Neural crest cell (in vitro differentiated cells): ENCODE data around the gene GNG7. TPM values are rescaled to one million over a fixed set of nuclear protein-coding genes. Genes with fewer than 3 reads are reported as not detected.

Source experiments
- DNase-seq: peaks from one replicate; pipeline ENCODE4 v3.0.0; 2021; ENCODE audit warnings: low read depth, mixed read lengths, low spot score
- H3K27ac Mint-ChIP-seq: one replicate; pipeline ENCODE4 v1.8.0; 2021; ENCODE audit warnings: mild to moderate bottlenecking, mixed read lengths; ENCODE audit not compliant: unreplicated experiment
- H3K27me3 Mint-ChIP-seq: 2 replicates; pipeline ENCODE4 v1.8.0; 2021; ENCODE audit warnings: low read depth, mild to moderate bottlenecking, mixed read lengths
- H3K36me3 Mint-ChIP-seq: 2 replicates; pipeline ENCODE4 v1.8.0; 2021; ENCODE audit warnings: low read depth, mild to moderate bottlenecking, mixed read lengths
- H3K4me1 Mint-ChIP-seq: 2 replicates; pipeline ENCODE4 v1.8.0; 2021; ENCODE audit warnings: mixed read lengths
- H3K4me3 Mint-ChIP-seq: one replicate; pipeline ENCODE4 v1.8.0; 2021; ENCODE audit warnings: mild to moderate bottlenecking, mixed read lengths
- H3K9me3 Mint-ChIP-seq: 2 replicates; pipeline ENCODE4 v1.8.0; 2021; ENCODE audit warnings: mixed read lengths
- total RNA-seq: library from RNA; stranded (reverse); gene quantifications from 2 replicates; pipeline ENCODE4 v1.2.1, GENCODE V29; 2021
- TF ChIP-seq, protein P1 (sequence below): fragments of 200-600 bp; sonication (generic); conservative IDR thresholded peaks from 2 replicates; pipeline ENCODE4 v1.5.0; 2021; ENCODE audit warnings: antibody characterized with exemption, mild to moderate bottlenecking

The GNG7 gene
- total RNA-seq, 1 donor from 2014 or later: 13.9 TPM

DNA sequence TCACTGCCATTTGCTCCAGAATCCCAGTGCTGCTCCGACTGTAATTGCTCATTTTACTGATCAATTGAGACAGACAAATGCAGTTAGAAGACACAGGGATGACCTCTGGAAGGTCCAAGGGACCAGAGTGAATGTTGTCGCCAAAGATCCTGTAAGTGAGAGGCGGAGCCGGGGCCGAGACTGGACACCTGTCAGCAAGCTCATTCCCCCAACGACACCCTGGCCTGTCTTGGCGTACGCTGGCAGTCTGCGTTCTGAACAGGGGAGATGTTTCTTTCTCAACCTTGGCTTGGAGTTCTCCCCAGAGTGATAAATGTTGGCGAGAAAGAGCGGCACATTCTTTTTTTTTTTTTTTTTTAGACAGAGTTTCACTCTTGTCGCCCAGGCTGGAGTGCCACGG, 202.3 kb downstream of the GNG7 start:
- no peaks in the 10 kb centered on the region for H3K36me3 Mint-ChIP-seq
- peaks cover 6% of the 10 kb centered on the region for H3K27me3 Mint-ChIP-seq
- no peak overlapping the region for H3K27ac Mint-ChIP-seq
- TF ChIP-seq, protein P1, sequence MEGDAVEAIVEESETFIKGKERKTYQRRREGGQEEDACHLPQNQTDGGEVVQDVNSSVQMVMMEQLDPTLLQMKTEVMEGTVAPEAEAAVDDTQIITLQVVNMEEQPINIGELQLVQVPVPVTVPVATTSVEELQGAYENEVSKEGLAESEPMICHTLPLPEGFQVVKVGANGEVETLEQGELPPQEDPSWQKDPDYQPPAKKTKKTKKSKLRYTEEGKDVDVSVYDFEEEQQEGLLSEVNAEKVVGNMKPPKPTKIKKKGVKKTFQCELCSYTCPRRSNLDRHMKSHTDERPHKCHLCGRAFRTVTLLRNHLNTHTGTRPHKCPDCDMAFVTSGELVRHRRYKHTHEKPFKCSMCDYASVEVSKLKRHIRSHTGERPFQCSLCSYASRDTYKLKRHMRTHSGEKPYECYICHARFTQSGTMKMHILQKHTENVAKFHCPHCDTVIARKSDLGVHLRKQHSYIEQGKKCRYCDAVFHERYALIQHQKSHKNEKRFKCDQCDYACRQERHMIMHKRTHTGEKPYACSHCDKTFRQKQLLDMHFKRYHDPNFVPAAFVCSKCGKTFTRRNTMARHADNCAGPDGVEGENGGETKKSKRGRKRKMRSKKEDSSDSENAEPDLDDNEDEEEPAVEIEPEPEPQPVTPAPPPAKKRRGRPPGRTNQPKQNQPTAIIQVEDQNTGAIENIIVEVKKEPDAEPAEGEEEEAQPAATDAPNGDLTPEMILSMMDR: no peak
- no peak for DNase-seq
- H3K9me3 Mint-ChIP-seq: no peaks in the 10 kb centered on the region
- H3K4me1 Mint-ChIP-seq: peaks cover 5% of the 10 kb centered on the region
- H3K4me3 Mint-ChIP-seq: no peak overlapping the region

GRCh38 chr19:2497186-2497585, 205.3 kb downstream of the GNG7 start:
- Mint-ChIP-seq H3K4me1 (peaks cover 15% of the 10 kb centered on the region), H3K27ac (no peak overlapping the region), H3K27me3 (peaks cover 24% of the 10 kb centered on the region), H3K4me3 (no peak overlapping the region), H3K36me3 (no peaks in the 10 kb centered on the region), H3K9me3 (no peaks in the 10 kb centered on the region)
- TF ChIP-seq, protein P1: no peak
- no peak for DNase-seq

- Mint-ChIP-seq H3K9me3 (no peaks in the 10 kb centered on the region), H3K4me1 (peaks cover 15% of the 10 kb centered on the region), H3K27me3 (peaks cover 24% of the 10 kb centered on the region), H3K27ac (no peak overlapping the region), H3K36me3 (no peaks in the 10 kb centered on the region), H3K4me3 (peak overlapping the region; percentile 34)
- TF ChIP-seq, protein P1: no peak
- no peak for DNase-seq
These were observed 206.7 kb downstream of the GNG7 start for GRCh38 chr19:2495651-2496316.

DNA sequence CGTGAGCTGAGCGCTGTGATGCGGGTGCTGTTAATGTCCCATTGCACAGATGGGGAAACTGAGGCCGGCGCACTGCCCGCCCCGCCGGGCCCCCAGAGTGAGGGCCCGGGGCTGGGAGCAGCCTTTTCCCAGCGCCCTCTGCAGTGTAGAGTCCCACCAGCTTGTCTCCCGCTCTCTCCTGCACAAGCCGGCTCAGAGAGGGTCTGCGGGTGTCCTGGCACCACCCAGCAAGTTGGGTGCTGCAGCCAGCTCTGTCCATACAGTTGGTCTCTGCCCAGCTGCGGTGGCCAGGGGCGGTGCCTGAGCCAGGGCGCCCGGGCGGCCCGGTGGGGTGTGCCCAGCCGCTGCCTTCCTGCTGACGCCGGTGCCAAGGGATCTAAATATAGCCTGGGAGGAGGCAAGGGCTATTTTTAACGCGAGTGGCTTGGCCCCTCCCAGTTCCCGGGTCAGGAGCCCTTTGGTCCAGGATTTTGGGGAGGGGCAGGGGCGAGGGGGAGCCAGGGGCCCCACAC, 207.3 kb downstream of the GNG7 start:
- no peak overlapping the region for H3K4me3 Mint-ChIP-seq
- DNase-seq: no peak
- no peak overlapping the region for H3K27ac Mint-ChIP-seq
- H3K36me3 Mint-ChIP-seq: no peaks in the 10 kb centered on the region
- peaks cover 29% of the 10 kb centered on the region for H3K27me3 Mint-ChIP-seq
- no peaks in the 10 kb centered on the region for H3K9me3 Mint-ChIP-seq
- TF ChIP-seq, protein P1: no peak
- H3K4me1 Mint-ChIP-seq: peaks cover 15% of the 10 kb centered on the region

- DNase-seq: no peak
These were observed 207.9 kb downstream of the GNG7 start for GRCh38 chr19:2494447-2495129.

More at GRCh38 chr19:2494447-2495129, 207.9 kb downstream of the GNG7 start:
- H3K4me1 Mint-ChIP-seq: peaks cover 15% of the 10 kb centered on the region
- TF ChIP-seq, protein P1: no peak
- H3K4me3 Mint-ChIP-seq: peak overlapping the region; percentile 64
- H3K9me3 Mint-ChIP-seq: no peaks in the 10 kb centered on the region
- no peaks in the 10 kb centered on the region for H3K36me3 Mint-ChIP-seq
- no peak overlapping the region for H3K27ac Mint-ChIP-seq
- peaks cover 33% of the 10 kb centered on the region for H3K27me3 Mint-ChIP-seq
